22Rv1 (cell line): Measurements from ENCODE around the gene CSNK2B.

Experiments
- ZFX ChIP-seq: fragments of 450-650 bp; IDR thresholded peaks from 2 replicates; pipeline ENCODE4 v1.6.1; 2017; ENCODE audit warnings: antibody characterized with exemption, borderline replicate concordance
- TF ChIP-seq, protein P1 (sequence below): fragments of 450-650 bp; IDR thresholded peaks from 2 replicates; pipeline ENCODE4 v1.5.1; 2017; ENCODE audit warnings: mild to moderate bottlenecking

- TF ChIP-seq, protein P1, sequence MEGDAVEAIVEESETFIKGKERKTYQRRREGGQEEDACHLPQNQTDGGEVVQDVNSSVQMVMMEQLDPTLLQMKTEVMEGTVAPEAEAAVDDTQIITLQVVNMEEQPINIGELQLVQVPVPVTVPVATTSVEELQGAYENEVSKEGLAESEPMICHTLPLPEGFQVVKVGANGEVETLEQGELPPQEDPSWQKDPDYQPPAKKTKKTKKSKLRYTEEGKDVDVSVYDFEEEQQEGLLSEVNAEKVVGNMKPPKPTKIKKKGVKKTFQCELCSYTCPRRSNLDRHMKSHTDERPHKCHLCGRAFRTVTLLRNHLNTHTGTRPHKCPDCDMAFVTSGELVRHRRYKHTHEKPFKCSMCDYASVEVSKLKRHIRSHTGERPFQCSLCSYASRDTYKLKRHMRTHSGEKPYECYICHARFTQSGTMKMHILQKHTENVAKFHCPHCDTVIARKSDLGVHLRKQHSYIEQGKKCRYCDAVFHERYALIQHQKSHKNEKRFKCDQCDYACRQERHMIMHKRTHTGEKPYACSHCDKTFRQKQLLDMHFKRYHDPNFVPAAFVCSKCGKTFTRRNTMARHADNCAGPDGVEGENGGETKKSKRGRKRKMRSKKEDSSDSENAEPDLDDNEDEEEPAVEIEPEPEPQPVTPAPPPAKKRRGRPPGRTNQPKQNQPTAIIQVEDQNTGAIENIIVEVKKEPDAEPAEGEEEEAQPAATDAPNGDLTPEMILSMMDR, result no peak
- TF ChIP-seq ZFX, result no peak
Observed at GRCh38 chr6:31702819-31703716, 37.2 kb downstream of the CSNK2B start, which contains the start of gene ABHD16A.
